ENCODE data around the gene FAM174C.

FAM174C gene

GRCh38 chr19:1275976-1276627 lies 772 bp downstream of the FAM174C start (continued):
- TF ChIP-seq ZNF639 (tag by site-specific recombination; IDR thresholded peaks at IDR 0.05) (no peak), ZNF19 (tag by site-specific recombination; IDR thresholded peaks at IDR 0.05; ENCODE audit: low read depth) (no peak), ZFHX2 (tag by site-specific recombination; conservative IDR thresholded peaks at IDR 0.05) (peak; percentile 99), GLIS2 (tag by site-specific recombination; IDR thresholded peaks at IDR 0.05) (peak; percentile 92), ZNF791 (tag by site-specific recombination; IDR thresholded peaks at IDR 0.05) (no peak), ZSCAN4 (tag by site-specific recombination; IDR thresholded peaks at IDR 0.05) (no peak), PRDM6 (tag by site-specific recombination; IDR thresholded peaks at IDR 0.05) (no peak), BCL11B (tag by site-specific recombination; IDR thresholded peaks at IDR 0.05; ENCODE audit: low read depth) (peak; percentile 87; the same call in 1 of the 2 replicates), KLF1 (tag by site-specific recombination; IDR thresholded peaks at IDR 0.05) (peak; percentile 93), MZF1 (tag by site-specific recombination; IDR thresholded peaks at IDR 0.05; ENCODE audit: borderline replicate concordance) (no peak), PBX3 (CRISPR knock-in tag; IDR thresholded peaks at IDR 0.05) (no peak), ZNF341 (tag by site-specific recombination; IDR thresholded peaks at IDR 0.05; ENCODE audit: low read depth) (no peak), ELK4 (IDR thresholded peaks at IDR 0.05; ENCODE audit: borderline replicate concordance, low read depth, low read length) (no peak), ZNF140 (tag by site-specific recombination; IDR thresholded peaks at IDR 0.05) (no peak), ZNF530 (tag by site-specific recombination; IDR thresholded peaks at IDR 0.05; ENCODE audit: low read depth) (no peak), ZNF280C (tag by site-specific recombination; IDR thresholded peaks at IDR 0.05) (no peak), ZNF274 (IDR thresholded peaks at IDR 0.05; ENCODE audit: low read length) (no peak), ZNF274 (tag by site-specific recombination; IDR thresholded peaks at IDR 0.05; ENCODE audit: borderline replicate concordance) (no peak), ZSCAN5A (tag by site-specific recombination; IDR thresholded peaks at IDR 0.05) (no peak), SCRT1 (tag by site-specific recombination; IDR thresholded peaks at IDR 0.05; ENCODE audit: borderline replicate concordance) (no peak), SP2 (tag by site-specific recombination; IDR thresholded peaks at IDR 0.05) (peak; percentile 47; the same call in 1 of the 2 replicates), GLIS1 (tag by site-specific recombination; IDR thresholded peaks at IDR 0.05) (peak; percentile 62), ZNF302 (tag by site-specific recombination; IDR thresholded peaks at IDR 0.05; ENCODE audit: low read depth) (no peak), ZNF148 (tag by site-specific recombination; IDR thresholded peaks at IDR 0.05; ENCODE audit: borderline replicate concordance) (no peak), ZBTB20 (tag by site-specific recombination; IDR thresholded peaks at IDR 0.05) (peak; percentile 77; the same call in 1 of the 2 replicates), ZNF654 (tag by site-specific recombination; IDR thresholded peaks at IDR 0.05; ENCODE audit: low read depth) (no peak), ZBTB8A (tag by site-specific recombination; IDR thresholded peaks at IDR 0.05) (peak; percentile 85)
